HG03139 (cell line): ENCODE results near the gene SIT1.
"Not testable (repeated sequence)": the region's sequence is repeated elsewhere in the genome, so short reads cannot be mapped to it uniquely, and the experiment has no call there.

Experiments
- ATAC-seq: cut with Tn5 transposase; IDR thresholded peaks from one replicate; pipeline ENCODE4 v1.9.1; 2021; ENCODE audit not compliant: unreplicated experiment

SIT1 gene

GRCh38 chr9:35660966-35661415 lies 10.3 kb upstream of the SIT1 start:
- ATAC-seq: no peak

DNA sequence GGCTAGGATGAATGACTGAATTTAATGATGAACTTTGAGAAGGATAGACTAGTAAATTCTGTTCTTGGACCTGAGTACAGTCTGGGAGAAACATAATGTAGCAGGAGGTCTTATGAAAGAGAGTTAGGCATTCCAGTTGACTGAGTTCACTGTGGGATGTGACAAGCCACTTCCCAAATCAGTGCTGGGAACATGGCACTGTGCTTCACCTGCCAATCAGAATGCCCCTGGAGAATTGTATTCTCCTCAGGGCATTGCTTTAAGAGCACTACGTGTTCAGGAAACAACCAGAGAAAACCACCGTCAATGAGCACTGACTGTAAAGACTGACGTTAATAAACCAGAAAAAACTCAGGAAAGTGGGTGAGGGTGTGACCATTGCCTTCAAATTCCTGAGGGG lies 8.6 kb upstream of the SIT1 start:
- ATAC-seq: no peak

GRCh38 chr9:35658968-35659220 lies 8.2 kb upstream of the SIT1 start:
- ATAC-seq: no peak

GRCh38 chr9:35658137-35658967 lies 7.6 kb upstream of the SIT1 start, which contains the start of gene CCDC107:
TSS of gene CCDC107 (plus strand) at chr9:35658292. CDS start at chr9:35658380, 88 bp downstream.
- peak; percentile 54 for ATAC-seq

DNA sequence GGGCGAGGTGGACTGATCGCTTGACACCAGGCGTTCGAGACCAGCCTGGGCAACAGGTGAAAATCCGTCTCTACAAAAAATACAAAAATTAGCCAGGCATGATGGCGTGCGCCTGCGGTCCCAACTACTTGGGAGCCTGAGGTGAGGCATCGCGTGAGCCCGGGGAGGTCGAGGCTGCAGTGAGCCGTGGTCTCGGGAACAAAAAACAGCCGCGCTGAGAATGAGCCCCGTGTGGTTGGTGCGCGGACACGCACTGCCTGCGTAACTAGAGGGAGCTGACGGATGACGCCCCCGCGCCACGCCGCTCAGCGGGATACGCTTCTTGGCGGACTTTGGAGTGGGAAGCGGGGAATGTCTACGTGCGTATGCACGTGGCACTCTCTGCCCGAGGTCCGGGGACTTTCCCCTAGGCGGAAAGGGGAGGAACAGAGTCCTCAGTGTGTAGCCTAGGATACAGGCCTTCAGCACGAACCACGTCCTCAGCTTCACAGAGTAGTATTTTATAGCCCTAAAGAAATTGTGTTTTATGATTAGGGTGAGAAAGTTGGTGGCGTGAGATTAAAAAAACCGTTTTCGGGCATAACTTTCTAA lies 6.9 kb upstream of the SIT1 start, which contains the start of gene RMRP:
TSS of gene RMRP (minus strand) at position 474 of the 591 bp plus-strand sequence.
- peak; percentile 78 for ATAC-seq

DNA sequence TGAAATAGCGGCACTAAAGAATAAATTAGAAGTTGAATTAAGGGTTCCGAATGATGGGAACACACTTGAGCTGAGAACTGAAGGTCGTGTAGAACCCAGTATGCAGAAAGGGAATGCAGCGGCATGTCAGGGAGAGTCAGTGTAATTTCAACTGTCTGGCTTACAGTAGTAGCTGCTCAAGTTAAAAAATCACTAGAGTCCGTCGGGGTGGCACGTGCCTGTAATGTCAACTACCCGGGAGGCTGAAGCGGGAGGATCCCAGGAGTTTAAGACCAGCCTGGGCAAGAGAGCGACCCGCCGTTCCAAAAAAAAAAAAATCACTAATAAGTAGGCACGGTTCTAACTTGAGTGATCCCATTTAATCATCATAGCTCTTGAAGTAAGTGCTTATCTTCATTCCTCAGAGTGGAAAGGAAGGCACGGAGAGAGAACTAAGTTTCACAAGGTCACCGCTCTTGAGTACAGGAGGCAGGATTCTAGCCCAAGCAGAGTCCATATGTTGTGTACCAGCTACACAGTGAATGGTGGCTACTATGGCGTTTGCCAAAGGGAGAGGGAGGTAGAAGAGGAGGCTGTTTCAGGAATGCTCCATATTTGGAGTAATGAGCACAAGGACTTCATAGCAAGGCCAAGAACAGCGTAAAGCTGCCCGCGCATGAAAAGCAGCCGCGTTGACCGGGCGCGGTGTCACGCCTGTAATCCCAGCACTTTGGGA lies 6.3 kb upstream of the SIT1 start:
- no peak for ATAC-seq

DNA sequence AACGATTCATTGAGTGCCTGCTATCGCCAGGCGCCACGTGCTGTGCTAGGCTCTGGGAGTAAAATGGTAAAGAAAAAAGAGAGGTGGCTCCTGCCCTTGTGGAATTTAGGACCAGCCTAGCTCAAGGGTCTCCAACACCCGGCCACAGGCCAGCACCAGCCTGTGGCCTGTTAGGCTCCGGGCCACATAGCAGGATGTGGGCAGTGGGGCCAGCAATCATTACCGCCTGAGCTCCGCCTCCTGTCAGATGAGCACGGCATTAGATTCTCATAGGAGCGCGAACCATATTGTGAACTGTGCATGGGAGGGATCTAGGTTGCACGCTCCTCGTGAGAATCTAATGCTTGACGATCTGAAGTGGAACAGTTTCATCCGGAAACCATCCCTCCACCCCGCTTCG lies 5.6 kb upstream of the SIT1 start:
- no peak for ATAC-seq

DNA sequence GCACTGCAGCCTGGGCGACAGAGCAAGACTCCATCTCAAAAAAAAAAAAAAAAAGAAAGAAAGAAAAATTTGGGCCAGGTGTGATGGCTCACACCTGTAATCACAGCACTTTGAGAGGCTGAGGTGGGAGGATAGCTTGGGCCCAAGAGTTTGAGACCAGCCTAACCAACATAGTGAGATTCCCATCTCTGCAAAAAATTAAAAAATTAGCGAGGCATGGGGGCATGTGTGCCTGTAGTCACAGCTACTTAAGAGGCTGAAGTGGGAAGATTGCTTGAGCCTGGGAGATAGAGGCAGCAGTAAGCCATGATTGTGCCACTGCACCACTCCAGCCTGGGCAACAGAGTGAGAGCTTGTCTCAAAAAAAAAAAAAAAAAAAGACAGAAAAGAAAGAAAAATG lies 2.9 kb upstream of the SIT1 start:
- no peak for ATAC-seq

DNA sequence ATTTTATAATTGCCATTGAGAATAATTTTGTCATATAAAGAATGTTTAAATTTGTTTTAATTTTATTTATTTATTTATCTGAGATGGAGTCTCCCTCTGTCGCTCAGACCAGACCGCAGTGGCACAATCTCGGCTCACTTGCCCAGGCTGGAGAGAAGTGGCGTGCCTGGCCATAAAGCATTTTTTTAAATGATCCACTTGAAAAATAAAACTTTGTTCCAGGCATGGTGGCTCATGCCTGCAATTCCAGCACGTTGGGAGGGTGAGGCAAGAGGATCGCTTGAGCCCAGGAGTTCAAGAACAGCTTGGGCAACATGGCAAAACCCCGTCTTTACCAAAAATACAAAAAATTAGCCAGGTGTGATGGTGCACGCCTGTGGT lies 2.1 kb upstream of the SIT1 start:
- ATAC-seq: no peak

- no peak for ATAC-seq
Measured at GRCh38 chr9:35651956-35652828, 1.5 kb upstream of the SIT1 start.

- ATAC-seq: no peak
Measured at GRCh38 chr9:35649431-35650340, 1.0 kb downstream of the SIT1 start.

GRCh38 chr9:35646533-35647265 lies 4.0 kb downstream of the SIT1 start:
- peak; percentile 79 for ATAC-seq

DNA sequence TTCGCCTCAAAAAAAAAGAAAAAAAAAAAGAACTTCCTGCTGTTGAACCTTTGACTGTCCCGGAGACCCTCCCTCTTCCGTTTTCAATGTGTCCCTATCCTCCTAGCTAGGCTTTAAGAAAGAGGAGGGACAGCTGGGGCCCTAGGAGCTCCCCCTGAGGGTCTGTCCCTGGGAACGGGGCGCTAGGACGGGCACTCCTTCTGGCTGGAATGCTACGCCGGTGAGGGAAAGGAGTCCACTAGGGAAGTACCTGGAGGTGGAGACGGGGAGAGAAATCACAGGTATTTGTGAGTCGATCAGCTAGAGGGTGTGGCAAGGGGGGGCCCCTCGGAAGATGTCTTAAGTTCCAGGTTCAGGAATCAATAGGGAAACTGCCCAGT lies 4.6 kb downstream of the SIT1 start:
- ATAC-seq: no peak

DNA sequence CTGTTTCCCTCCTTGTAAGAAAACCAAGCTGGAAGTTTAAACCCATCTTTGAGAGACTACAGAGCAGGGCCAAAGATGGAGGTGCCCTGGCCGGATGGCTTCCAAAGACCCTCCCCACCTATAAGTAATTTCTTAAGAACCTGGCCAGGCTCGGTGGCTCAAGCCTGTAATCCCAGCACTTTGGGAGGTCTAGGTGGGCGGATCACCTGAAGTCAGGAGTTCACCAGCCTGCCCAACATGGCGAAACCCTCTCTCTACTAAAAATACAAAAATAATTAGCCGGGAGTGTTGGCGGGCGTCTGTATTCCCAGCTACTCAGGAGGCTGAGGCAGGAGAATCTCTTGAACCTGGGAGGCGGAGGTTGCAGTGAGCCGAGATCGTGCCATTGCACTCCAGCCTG lies 5.0 kb downstream of the SIT1 start:
- ATAC-seq: not testable (repeated sequence)

DNA sequence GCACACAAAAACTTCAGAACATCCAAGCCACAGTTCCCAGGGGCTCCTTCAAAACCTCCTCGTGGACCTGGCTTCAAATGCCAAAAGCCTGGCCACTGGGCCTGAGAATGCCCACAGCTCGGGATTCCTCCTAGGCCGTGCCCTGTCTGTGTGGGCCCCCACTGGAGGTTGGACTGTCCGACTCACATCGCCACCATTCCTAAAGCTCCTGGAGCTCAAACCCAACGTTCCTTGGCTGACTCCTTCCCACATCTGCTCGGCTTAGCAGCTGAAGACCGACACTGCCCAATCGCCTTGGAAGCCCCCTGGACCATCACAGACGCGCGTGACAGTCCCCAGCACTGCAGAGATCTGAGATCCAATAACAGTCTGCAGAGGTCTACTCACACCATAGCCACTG lies 7.7 kb downstream of the SIT1 start:
- ATAC-seq: no peak

DNA sequence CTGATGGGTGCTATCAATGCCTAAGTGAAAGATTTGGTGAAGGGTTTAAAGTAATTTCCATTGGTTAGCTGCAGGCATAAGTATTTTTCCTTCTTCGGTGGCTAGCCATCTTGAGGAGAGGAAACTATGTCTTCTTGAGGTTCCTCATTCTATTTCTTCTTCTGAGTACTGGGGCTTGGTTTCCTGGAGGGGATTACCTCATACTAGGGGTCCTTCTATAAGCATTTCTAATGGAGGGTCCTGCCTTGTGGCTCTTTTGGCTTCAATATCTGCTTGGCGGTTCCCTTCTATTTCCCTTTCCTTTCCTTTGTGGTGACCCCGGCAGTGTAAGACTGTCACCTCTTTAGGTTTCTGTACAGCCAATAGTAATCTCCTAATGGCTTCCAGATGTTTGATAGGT lies 9.3 kb downstream of the SIT1 start:
- ATAC-seq: not testable (repeated sequence)

DNA sequence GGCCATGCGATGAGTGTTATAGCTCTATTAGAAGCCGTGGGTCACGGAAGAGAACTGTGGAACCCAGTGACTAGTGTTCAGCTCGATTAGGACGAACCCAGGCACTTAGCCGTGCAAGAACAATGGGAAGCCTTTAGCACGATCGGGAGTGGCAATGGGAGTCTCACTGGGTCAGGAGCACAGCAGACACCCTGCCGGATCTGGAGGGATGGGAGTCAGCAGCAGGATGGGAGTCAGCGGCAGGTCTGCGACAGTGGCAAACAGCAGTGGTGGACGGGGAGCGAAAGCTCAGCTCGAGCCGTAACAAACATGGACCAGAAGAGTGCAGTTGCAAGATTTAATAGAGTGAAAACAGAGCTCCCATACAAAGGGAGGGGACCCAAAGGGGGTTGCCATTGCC lies 10.3 kb downstream of the SIT1 start:
- not testable (repeated sequence) for ATAC-seq

- ATAC-seq: no peak
Measured at GRCh38 chr9:35639631-35640030, 11.1 kb downstream of the SIT1 start.

DNA sequence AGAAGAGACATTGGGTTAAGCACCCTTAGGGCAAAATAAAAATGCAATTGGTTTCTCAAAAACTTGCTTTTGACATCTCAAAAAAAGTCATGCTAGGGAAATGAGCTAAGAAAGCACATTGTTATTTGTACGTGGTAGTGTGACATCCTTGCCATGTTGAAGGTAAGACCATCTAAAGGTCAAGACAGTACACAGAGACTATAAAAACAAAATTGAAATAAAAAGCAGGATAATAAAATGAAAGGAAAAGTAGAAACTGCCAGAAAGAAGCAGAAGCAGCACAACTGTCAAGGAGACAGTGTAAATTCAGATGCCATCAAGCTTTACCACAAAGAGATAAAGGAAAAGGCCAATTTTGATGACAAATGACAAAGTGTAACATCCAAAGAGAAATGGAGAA lies 11.5 kb downstream of the SIT1 start:
- not testable (repeated sequence) for ATAC-seq
